GM12878 (cell line): ENCODE data around the gene ISY1. TPM values are rescaled to one million over a fixed set of nuclear protein-coding genes. Genes with fewer than 3 reads are reported as not detected.

ENCODE experiments used
- HDGF ChIP-seq: fragments of 450-650 bp; IDR thresholded peaks from 2 replicates; pipeline ENCODE4 v1.6.1; 2016; ENCODE audit warnings: antibody characterized with exemption
- KAT2A ChIP-seq: conservative IDR thresholded peaks from 2 replicates; pipeline ENCODE4 v1.6.1; 2011; ENCODE audit warnings: low read depth, low read length; ENCODE audit not compliant: control insufficient read depth
- PML ChIP-seq: IDR thresholded peaks from 2 replicates; pipeline ENCODE4 v1.6.1; 2012; ENCODE audit warnings: low read length, inconsistent platforms
- POU2F2 ChIP-seq: IDR thresholded peaks from 3 replicates; pipeline ENCODE4 v1.6.1; 2011; ENCODE audit warnings: low read depth, mild to moderate bottlenecking, low read length, borderline replicate concordance
- SPI1 ChIP-seq: IDR thresholded peaks from 2 replicates; pipeline ENCODE4 v1.6.1; 2011; ENCODE audit warnings: low read depth, mild to moderate bottlenecking, low read length, moderate library complexity, borderline replicate concordance; ENCODE audit not compliant: insufficient read depth
- SUZ12 ChIP-seq: fragments of 200-600 bp; sonication (generic); IDR thresholded peaks from one replicate; pipeline ENCODE4 v1.6.1; 2018; ENCODE audit warnings: antibody characterized with exemption, mild to moderate bottlenecking; ENCODE audit not compliant: unreplicated experiment
- polyA plus RNA-seq, 11 experiments: library from polyadenylated mRNA; depleted of rRNA in 4 of 11; unstranded in 6 of 11; stranded (reverse) in 5 of 11; fragments of >200 nt; fragmentation: Nextera tagmentation in 4 of 11; fragmentation: Illumina TruSeq in 1 of 11; extraction: Ambion mirVana in 4 of 11; extraction: Trizol in 1 of 11; gene quantifications; 1 replicate in 1 of 11; 2 replicates in 10 of 11; pipeline versions ENCODE4 v1.2.1 to v1.2.3, GENCODE V29; 2011 to 2016; ENCODE audit warnings: inconsistent platforms in 2 of 11, missing spikeins in 2 of 11, low read depth in 1 of 11
- total RNA-seq, 4 experiments: library from RNA; depleted of rRNA in 3 of 4; stranded (reverse); fragments of >200 nt in 3 of 4; fragmentation: Illumina TruSeq in 1 of 4; extraction: Trizol in 1 of 4; gene quantifications; 2 replicates each; pipeline versions ENCODE4 v1.2.1 to v1.2.3, GENCODE V29; 2013 to 2021
- TF ChIP-seq, protein P1 (sequence below): fragments of 450-650 bp; IDR thresholded peaks from 2 replicates; pipeline ENCODE4 v1.6.1; 2017; ENCODE audit warnings: mild to moderate bottlenecking, low read depth, inconsistent platforms; ENCODE audit not compliant: poor library complexity, severe bottlenecking
- TF ChIP-seq, protein P2 (sequence below): fragments of 450-650 bp; conservative IDR thresholded peaks from 2 replicates; pipeline ENCODE4 v1.6.1; 2017; ENCODE audit warnings: mild to moderate bottlenecking, moderate library complexity

The ISY1 gene
- total and polyA plus RNA-seq, 10 of the 15 experiments (the other 5 are each of a cell fraction or from before 2014, with no cell fraction given) = 28.3 to 72.2 (median 44.7) TPM

DNA sequence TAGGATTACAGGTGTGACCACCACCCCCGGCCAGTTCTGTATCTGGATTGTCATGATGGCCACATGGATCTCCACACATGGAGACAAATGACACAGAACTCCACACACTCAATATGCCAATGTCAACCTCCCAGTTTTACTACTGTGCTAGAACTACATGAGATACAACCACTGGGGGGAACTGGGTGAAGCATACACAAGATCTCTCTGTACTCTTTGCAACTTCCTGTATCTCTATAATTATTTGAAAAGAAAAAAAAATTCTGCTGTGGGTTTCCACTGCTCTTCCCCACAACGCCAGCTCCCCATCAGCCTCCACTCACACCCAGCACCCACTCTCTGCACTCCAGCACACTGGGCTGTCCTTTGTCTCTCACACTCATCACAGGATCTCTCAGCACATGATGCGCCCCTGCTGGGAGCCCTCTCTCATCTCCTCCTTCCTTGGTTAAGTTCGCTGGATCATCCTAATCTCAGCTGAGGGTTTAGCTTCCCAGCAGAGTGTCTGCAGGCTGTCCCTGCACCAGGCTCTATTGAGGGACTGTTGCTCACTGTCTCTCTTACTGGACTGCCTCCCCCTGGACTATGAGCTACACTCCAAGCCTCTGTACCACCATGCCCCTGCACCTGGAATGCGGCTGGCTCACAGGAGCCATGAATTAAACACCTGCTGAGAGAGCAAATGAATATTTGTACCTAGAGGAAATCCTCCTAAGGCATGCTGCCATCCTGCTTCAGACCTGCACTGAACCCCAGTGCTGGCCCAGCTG, 28.6 kb downstream of the ISY1 start (continued):
- TF ChIP-seq, protein P1, sequence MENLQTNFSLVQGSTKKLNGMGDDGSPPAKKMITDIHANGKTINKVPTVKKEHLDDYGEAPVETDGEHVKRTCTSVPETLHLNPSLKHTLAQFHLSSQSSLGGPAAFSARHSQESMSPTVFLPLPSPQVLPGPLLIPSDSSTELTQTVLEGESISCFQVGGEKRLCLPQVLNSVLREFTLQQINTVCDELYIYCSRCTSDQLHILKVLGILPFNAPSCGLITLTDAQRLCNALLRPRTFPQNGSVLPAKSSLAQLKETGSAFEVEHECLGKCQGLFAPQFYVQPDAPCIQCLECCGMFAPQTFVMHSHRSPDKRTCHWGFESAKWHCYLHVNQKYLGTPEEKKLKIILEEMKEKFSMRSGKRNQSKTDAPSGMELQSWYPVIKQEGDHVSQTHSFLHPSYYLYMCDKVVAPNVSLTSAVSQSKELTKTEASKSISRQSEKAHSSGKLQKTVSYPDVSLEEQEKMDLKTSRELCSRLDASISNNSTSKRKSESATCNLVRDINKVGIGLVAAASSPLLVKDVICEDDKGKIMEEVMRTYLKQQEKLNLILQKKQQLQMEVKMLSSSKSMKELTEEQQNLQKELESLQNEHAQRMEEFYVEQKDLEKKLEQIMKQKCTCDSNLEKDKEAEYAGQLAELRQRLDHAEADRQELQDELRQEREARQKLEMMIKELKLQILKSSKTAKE = no peak
- TF ChIP-seq SPI1 (no peak), KAT2A (no peak), PML (no peak), HDGF (no peak), SUZ12 (no peak), POU2F2 (no peak)
- TF ChIP-seq, protein P2, sequence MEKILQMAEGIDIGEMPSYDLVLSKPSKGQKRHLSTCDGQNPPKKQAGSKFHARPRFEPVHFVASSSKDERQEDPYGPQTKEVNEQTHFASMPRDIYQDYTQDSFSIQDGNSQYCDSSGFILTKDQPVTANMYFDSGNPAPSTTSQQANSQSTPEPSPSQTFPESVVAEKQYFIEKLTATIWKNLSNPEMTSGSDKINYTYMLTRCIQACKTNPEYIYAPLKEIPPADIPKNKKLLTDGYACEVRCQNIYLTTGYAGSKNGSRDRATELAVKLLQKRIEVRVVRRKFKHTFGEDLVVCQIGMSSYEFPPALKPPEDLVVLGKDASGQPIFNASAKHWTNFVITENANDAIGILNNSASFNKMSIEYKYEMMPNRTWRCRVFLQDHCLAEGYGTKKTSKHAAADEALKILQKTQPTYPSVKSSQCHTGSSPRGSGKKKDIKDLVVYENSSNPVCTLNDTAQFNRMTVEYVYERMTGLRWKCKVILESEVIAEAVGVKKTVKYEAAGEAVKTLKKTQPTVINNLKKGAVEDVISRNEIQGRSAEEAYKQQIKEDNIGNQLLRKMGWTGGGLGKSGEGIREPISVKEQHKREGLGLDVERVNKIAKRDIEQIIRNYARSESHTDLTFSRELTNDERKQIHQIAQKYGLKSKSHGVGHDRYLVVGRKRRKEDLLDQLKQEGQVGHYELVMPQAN = no peak
